ENCODE results near the gene MTFMT.

Gene MTFMT

DNA sequence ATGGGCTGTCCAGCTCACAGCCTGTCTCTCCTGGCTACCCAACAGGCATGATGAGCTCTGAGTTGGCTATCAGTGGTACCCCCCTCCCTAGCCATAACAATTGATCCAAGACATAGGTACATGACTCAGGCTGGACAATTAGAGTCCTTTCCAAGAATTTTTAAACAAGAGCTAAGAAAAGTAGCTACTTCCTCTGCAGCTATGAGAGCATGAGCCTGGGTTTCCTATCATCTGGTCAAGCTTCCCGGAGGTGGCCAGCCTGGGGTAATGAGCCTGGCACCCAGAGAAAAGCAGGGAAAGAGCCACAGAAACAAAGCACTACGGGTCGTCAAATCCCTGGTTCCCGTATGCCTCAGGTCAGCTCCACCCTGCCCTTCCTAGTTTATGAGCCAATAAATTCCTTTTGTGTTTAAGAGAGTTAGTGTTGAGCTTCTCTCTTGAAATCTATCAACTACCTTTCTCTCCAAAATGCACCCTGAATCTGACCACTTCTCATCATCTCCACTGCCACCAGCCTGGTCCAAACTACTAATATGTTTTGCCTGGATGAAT, 13.4 kb upstream of the MTFMT start:
- Histone ChIP-seq H3K4me3 (ENCODE audit: low read length, poor library complexity, severe bottlenecking) (no peak overlapping the region), H3K79me2 (ENCODE audit: insufficient read depth, low read length) (no peaks in the 10 kb centered on the region), H2AFZ (ENCODE audit: low read length) (no peak overlapping the region), H4K20me1 (ENCODE audit: insufficient read depth, low read length, poor library complexity, severe bottlenecking) (no peaks in the 10 kb centered on the region), H3K4me2 (ENCODE audit: low read depth, low read length, poor library complexity, severe bottlenecking) (no peak overlapping the region), H3K4me1 (ENCODE audit: insufficient read depth, low read length, poor library complexity, severe bottlenecking) (no peaks in the 10 kb centered on the region), H3F3A (ENCODE audit: low read depth) (no peaks in the 10 kb centered on the region), H3K36me3 (ENCODE audit: insufficient read depth, low read length) (no peaks in the 10 kb centered on the region), H3K9ac (ENCODE audit: low read depth, low read length, poor library complexity, severe bottlenecking) (no peak overlapping the region), H3K27me3 (ENCODE audit: insufficient read depth, low read length, poor library complexity, severe bottlenecking) (no peaks in the 10 kb centered on the region), H3K9me2 (replicated peaks; ENCODE audit: low read depth, low read length) (no peaks in the 10 kb centered on the region), H3K9me3 (ENCODE audit: insufficient read depth, low read depth, low read length) (no peaks in the 10 kb centered on the region)
- TF ChIP-seq, protein P1, sequence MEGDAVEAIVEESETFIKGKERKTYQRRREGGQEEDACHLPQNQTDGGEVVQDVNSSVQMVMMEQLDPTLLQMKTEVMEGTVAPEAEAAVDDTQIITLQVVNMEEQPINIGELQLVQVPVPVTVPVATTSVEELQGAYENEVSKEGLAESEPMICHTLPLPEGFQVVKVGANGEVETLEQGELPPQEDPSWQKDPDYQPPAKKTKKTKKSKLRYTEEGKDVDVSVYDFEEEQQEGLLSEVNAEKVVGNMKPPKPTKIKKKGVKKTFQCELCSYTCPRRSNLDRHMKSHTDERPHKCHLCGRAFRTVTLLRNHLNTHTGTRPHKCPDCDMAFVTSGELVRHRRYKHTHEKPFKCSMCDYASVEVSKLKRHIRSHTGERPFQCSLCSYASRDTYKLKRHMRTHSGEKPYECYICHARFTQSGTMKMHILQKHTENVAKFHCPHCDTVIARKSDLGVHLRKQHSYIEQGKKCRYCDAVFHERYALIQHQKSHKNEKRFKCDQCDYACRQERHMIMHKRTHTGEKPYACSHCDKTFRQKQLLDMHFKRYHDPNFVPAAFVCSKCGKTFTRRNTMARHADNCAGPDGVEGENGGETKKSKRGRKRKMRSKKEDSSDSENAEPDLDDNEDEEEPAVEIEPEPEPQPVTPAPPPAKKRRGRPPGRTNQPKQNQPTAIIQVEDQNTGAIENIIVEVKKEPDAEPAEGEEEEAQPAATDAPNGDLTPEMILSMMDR (conservative IDR thresholded peaks at IDR 0.05; ENCODE audit: low read length) = no peak
- no peak for TF ChIP-seq EZH2phosphoT487 (IDR thresholded peaks at IDR 0.05; ENCODE audit: borderline replicate concordance)

DNA sequence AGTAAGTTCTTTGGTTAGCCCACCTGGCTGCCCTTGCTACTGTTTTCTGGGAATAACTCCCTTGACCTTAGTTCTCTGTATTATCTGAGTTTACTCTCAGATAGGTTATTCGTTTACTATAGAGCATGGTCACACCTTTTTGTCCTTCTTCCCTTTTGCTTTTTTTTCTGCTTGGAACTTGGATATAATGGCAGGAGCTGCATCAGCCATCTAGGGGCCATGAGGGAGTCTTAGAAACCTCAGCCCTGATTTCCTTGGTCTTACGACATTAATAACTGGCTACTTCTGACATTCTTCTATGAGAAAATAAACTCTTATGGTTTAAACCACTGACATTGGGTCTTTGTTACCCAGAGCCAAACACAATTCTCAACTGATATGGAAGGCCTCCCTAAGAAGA, 12.3 kb upstream of the MTFMT start:
- H3K4me1 ChIP-seq (ENCODE audit: insufficient read depth, low read length, poor library complexity, severe bottlenecking) = no peaks in the 10 kb centered on the region
- H3K4me2 ChIP-seq (ENCODE audit: low read depth, low read length, poor library complexity, severe bottlenecking) = no peak overlapping the region
- H2AFZ ChIP-seq (ENCODE audit: low read length) = no peak overlapping the region

DNA sequence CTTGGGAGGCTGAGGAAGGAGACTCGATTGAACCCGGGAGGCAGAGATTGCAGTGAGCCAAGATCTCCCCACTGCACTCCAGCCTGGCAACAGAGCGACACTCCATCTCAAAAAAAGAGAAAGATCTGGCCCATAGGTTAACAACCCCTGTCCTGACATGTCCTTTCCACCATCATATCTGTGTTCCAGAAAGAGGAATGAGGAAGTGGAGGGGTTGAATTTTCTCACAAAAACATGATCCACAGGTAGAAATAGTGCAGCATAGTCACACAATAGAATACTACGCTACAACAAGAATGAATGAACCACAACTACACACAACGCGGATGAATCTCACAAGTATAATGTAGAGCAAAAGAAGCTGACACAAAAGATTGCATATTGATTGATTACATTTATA, 11.0 kb upstream of the MTFMT start:
- no peaks in the 10 kb centered on the region for H3F3A ChIP-seq (ENCODE audit: low read depth)
- no peaks in the 10 kb centered on the region for H3K36me3 ChIP-seq (ENCODE audit: insufficient read depth, low read length)
- H3K79me2 ChIP-seq (ENCODE audit: insufficient read depth, low read length) = no peaks in the 10 kb centered on the region
- H3K27me3 ChIP-seq (ENCODE audit: insufficient read depth, low read length, poor library complexity, severe bottlenecking) = no peaks in the 10 kb centered on the region
- no peaks in the 10 kb centered on the region for H3K9me2 ChIP-seq (replicated peaks; ENCODE audit: low read depth, low read length)
- no peak for TF ChIP-seq EZH2phosphoT487 (IDR thresholded peaks at IDR 0.05; ENCODE audit: borderline replicate concordance)
- TF ChIP-seq, protein P1 (conservative IDR thresholded peaks at IDR 0.05; ENCODE audit: low read length) = no peak
- no peak overlapping the region for H3K4me3 ChIP-seq (ENCODE audit: low read length, poor library complexity, severe bottlenecking)
- no peaks in the 10 kb centered on the region for H3K4me1 ChIP-seq (ENCODE audit: insufficient read depth, low read length, poor library complexity, severe bottlenecking)
- H4K20me1 ChIP-seq (ENCODE audit: insufficient read depth, low read length, poor library complexity, severe bottlenecking) = no peaks in the 10 kb centered on the region
- H2AFZ ChIP-seq (ENCODE audit: low read length) = no peak overlapping the region
- H3K4me2 ChIP-seq (ENCODE audit: low read depth, low read length, poor library complexity, severe bottlenecking) = no peak overlapping the region
- H3K9ac ChIP-seq (ENCODE audit: low read depth, low read length, poor library complexity, severe bottlenecking) = no peak overlapping the region
- H3K9me3 ChIP-seq (ENCODE audit: insufficient read depth, low read depth, low read length) = no peaks in the 10 kb centered on the region

More for the DNA sequence above, 12.3 kb upstream of the MTFMT start:
- Histone ChIP-seq H3K36me3 (ENCODE audit: insufficient read depth, low read length) (no peaks in the 10 kb centered on the region), H3K27me3 (ENCODE audit: insufficient read depth, low read length, poor library complexity, severe bottlenecking) (no peaks in the 10 kb centered on the region), H3K79me2 (ENCODE audit: insufficient read depth, low read length) (no peaks in the 10 kb centered on the region), H3K9ac (ENCODE audit: low read depth, low read length, poor library complexity, severe bottlenecking) (no peak overlapping the region), H4K20me1 (ENCODE audit: insufficient read depth, low read length, poor library complexity, severe bottlenecking) (no peaks in the 10 kb centered on the region), H3K9me2 (replicated peaks; ENCODE audit: low read depth, low read length) (no peaks in the 10 kb centered on the region), H3K9me3 (ENCODE audit: insufficient read depth, low read depth, low read length) (no peaks in the 10 kb centered on the region), H3K4me3 (ENCODE audit: low read length, poor library complexity, severe bottlenecking) (no peak overlapping the region), H3F3A (ENCODE audit: low read depth) (no peaks in the 10 kb centered on the region)
- no peak for TF ChIP-seq EZH2phosphoT487 (IDR thresholded peaks at IDR 0.05; ENCODE audit: borderline replicate concordance)
- TF ChIP-seq, protein P1 (conservative IDR thresholded peaks at IDR 0.05; ENCODE audit: low read length) = no peak
